NCI-H2081 treated with DMSO at 0.1 percent for 48 hours (cell line): ENCODE measurements around the gene TNFRSF1A.
"Not testable (repeated sequence)": the region's sequence is repeated elsewhere in the genome, so short reads cannot be mapped to it uniquely, and the experiment has no call there.

Experiments used
- DNase-seq: peaks from one replicate; lab custom pipeline; 2025; lab: John Stamatoyannopoulos, UW

TNFRSF1A gene

DNA sequence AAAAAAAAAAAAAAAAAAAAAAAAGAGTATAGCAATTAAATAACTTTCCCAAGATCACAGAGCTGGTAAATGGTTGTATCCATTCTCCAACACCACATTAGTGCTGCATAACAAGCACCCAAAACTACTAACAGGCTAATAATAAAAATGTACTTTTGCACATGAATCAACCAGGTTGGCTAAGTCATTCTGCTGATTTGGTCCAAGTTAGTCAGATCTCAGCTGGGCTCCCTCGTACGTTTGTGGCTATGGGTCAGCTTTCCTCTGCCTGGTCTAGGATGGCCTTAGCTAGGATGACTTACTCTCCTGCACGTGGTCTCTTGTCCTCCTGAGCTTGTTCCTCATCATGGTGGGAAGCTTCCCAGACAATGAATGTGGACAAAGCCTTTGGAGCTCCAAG lies 39.3 kb downstream of the TNFRSF1A start:
- DNase-seq, result no peak

DNA sequence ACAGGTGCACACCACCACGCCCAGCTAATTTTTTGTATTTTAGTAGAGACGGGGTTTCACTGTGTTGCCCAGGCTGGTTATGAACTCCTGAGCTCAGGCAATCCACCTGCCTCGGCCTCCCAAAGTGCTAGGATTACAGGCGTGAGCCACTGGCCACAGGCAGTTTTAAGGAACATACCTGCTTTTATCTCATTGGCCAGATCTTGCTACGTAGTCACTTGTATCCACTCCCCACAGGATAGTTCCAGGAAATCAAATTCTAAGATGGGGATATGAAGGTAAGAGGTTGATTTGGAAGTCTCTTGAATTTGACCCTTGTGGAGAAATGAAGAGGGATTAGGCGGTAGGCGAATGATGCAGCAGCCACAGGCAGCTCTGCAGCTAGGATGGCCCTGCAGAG lies 40.2 kb downstream of the TNFRSF1A start:
- no peak for DNase-seq

DNA sequence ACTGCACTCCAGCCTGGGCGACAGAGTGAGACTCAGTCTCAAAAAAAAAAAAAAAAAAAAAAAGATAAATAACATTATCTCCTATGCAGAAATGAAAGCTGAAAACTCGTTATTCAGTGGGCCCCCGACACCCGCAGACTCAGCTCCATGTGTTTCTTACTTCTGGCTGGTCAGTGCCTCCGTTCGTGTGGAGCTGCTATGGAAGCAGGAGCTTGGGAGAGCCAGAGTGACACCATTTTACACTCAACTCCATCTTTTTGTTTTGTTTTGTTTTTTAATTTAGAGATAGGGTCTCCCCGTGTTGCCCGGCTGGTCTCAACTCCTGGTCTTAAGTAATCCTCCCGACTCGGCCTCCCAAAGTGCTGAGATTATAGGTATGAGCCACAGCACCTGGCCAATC lies 44.7 kb downstream of the TNFRSF1A start:
- DNase-seq, result no peak

DNA sequence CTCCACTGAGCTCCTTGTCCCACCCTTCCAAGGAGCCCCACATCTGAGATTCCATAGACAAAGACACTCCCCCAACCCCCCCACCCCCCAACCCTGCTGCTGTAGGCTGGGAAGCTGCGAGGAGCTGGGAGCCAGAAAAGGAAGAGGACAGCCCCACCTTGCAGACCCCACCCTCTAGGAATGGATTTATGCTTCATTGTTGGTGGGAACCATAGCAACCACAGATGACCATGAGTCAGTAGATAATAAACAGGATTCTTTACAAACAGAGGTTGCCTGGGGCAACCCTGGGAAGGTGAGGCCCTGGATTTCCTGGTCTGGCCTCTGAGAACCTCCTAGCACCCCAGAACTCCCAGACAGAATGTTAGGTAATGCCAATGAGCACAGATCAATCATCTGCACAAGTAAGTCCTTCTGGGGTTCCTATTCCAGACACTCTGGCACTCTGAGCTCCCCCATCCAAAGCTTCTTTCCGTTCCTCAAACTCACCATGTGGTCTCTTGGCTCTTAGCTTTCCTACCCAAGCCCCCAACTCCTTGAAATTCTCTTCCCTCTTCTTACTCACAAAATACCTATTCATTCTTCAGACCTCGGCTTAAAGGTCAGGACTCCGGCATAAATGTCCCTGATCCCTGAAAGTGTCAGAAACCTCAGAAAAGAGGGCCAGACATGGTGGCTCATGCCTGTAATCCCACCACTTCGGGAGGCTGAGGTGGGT lies 46.6 kb downstream of the TNFRSF1A start:
- DNase-seq, result no peak

DNA sequence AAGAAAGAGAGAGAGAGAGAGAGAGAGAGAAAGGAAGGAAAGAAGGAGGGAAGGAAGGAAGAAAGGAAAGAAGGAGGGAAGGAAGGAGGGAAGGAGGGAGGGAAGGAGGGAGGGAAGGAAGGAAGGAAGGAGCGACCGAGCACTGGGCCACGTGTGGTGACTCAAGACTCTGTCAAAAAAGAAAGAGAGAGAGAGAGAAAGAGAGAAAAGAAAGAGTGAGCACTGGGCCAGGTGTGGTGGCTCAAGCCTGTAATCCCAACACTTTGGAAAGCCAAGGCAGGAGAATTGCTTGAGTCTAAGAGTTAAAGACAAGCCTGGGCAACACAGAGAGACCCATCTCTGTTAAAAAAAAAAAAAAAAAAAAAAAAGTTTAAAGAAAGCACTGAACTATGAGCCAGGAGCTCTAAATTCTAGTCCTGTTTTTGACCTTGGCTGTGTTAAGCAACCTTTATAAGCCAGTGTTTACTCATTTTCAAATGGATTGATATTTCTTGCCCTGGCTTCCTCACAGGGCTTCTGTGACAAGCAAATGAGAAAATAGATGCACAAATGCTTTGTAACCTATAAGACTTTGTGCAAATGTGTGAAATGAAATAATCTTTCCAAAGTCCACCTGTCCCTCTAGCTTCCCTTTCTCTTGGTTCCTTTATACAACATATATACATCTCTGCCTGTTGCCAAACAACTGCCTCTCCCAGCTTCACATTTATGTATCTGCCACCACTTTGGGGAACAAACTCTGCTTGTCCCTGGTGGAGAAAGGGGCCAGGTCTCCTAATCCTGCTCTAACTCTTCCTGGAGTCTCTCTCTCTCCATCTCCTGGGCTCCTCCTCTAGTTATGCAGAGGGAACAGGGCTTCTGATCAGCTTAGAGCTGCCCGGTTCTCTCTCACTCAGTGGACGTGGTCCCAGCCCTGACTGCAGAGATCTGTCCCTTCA lies 47.5 kb downstream of the TNFRSF1A start:
- no peak for DNase-seq

DNA sequence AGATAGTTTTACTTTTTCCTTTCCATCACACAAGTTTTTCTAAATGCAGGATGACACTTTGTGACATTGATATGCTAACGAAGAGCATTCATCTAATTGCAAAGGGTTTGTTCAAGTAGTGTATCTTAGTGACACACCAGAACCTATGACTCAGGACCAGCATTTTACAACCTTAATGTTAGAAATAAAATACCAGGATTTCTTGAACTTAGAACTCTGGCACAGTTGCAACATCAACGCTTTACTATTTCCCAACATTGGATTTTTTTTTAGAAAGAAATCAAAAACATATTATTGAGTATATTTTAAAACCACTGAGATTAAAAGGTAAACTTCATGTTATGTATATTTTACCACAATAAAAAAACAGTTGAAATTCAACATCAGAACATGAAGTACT lies 49.3 kb downstream of the TNFRSF1A start:
- DNase-seq, result no peak

DNA sequence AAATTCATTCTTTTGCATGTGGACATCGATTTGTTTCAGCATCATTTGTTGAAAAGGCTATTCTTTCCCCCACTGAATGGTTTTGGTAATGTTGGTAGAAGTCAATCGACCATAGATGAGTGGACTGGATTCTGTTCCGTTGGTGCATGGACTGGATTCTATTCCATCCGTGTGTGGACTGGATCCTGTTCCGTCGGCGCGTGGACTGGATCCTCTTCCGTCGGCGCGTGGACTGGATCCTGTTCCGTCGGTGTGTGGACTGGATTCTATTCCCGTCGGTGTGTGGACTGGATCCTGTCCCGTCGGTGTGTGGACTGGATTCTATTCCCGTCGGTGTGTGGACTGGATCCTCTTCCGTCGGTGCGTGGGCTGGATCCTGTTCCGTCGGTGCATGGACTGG lies 52.0 kb downstream of the TNFRSF1A start:
- DNase-seq, result not testable (repeated sequence)

DNA sequence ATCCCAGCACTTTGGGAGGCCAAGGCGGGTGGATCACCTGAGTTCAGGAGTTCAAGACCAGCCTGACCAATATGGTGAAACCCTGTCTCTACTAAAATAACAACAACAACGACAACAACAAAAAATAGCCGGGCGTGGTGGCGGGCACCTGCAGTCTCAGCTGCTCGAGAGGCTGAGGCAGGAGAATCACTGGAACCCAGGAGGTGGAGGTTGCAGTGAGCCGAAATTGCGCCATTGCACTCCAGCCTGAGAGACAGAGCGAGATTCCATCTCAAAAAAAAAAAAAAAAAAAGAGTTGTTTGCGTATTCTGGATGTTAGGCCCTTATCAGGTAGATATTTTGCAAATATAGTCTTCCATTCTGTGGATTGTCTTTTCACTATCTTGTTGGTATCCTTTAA lies 52.8 kb downstream of the TNFRSF1A start:
- not testable (repeated sequence) for DNase-seq

DNA sequence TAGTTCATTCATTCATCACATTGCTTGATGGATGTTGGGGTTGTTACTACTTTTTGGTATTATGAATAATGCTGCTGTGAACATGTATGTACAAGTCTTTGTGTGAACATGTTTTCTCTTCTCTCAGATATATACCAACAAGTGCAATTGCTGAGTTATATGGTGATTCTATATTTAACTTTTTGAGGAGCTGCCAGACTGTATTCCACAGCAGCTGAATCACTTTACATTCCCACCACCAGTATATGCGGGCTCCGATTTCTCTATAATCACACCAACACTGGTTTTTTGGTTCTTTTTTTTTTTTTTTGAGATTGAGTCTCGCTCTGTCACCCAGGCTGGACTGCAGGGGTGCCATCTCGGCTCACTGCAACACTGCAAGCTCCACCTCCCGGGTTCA lies 53.6 kb downstream of the TNFRSF1A start:
- DNase-seq, result no peak

DNA sequence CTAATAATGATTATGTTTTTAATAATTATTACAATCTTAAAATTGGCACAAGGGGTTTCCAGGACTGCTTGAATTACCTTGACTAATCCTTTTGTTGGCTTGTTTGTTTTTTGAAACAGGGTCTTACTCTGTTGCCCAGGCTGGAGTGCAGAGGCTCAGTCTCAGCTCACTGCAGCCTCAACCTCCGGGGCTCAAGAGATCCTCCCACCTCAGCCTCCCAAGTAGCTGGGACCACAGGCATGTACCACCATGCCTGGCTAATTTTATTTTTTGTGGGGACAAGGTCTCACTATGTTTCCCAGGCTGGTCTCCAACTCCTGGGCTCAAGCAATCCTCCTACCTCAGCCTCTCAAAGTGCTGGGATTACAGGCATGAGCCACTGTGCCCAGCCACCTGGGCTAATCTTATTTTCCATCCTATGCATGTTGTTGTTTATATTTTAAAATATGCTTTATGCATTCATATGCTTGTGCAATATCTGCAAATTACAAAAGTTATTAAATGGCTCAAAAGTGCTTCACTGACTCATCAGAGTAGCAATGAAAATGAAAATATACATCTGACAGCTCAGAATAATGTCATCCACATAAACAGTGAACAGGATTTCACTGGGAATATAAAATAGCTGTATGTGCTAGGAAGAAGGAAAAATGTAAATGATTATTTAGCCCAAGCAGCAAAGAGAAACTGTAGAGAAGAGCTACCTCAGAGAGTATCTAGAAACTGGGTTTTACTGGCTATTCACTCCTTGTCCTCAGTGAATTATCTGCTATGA lies 56.2 kb downstream of the TNFRSF1A start:
- no peak for DNase-seq

DNA sequence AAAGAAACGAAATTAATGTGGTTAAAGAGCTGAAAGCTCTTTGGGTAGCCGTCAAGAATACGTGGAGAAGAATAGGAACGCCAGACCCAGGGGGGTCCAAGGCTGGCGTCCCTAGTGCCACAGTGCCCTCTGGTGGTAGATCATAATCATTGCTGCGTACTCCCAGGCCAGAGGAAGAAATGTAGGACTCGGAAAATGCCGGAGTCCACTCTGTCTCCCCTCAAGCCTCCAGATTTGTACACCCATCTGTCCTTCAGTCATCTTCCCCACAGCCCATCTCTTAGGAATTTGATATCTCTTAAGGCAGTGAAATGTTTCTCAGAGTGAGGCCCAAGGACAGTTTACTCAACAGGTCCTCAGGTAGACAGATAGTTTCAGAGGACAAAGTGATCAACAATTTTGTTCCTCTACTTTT lies 56.8 kb downstream of the TNFRSF1A start:
- DNase-seq, result no peak

DNA sequence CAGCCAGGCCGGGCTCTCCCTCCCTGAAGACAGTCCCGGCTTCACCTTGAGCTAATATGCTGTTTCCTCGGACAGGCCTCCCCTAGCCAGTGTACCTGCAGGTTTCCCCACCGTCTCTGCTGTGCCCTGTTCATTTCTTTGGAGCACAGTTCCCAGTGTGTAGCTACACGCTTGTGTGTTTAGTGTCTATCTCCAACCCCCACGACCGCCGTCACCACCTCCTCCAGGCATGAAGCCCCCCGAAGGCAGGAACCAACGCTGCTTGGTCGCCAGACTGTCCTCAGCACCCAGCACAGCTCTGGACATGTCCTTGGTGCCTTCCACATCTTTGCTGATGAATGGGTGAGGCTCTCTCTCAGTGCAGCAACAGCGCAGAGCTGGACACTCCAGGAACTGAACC lies 57.6 kb downstream of the TNFRSF1A start:
- DNase-seq, result no peak

DNA sequence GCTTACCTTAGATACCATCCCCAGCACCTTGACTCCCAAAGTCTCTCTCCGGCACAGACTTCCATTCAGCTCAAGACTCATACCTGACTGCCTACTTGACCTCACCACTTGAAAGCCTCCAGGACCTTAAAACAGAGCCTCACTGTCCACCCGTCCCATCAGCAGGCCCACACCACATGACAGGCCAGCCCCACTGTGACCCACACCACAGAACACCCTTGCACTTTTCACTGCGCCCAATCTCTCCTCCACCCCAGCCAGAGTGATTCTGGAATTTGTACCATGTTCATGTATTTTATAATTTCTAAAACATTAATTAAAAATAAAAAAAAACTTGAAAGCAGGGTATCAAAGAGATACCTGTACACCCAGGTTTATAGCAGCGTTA lies 59.4 kb downstream of the TNFRSF1A start:
- DNase-seq, result no peak

DNA sequence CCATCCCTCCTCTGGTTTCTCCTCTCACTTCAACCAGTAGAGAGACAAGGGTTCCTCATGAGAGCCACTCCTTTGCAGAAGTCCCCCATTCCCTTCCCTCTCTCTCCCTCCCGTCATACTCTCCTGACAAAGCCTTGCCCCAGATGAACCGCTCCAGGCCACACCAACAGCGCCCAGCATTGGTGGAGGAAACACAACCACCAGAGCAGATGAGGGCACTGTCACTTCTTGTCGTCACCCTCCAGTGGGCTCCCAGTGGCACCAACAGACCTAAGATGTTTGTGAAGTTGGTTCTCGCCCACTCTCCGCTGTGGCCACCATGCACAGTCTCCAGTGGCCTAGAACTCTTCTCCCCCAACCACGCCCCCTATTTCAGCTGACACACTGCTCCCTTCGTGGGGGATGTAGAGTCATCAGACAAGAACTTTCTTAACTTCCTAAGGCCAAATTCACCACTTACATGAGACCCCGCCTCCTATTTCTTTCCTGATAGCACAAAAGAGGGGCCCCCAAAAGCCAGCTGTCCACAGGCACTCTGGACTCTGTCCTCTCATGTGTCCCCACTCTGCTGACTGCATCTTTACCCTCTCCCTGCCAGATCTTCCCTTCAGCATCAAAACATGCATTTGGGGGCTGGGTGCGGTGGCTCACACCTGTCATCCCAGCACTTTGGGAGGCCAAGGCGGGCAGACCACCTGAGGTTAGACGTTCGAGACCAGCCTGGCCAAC lies 60.6 kb downstream of the TNFRSF1A start:
- DNase-seq, result no peak

DNA sequence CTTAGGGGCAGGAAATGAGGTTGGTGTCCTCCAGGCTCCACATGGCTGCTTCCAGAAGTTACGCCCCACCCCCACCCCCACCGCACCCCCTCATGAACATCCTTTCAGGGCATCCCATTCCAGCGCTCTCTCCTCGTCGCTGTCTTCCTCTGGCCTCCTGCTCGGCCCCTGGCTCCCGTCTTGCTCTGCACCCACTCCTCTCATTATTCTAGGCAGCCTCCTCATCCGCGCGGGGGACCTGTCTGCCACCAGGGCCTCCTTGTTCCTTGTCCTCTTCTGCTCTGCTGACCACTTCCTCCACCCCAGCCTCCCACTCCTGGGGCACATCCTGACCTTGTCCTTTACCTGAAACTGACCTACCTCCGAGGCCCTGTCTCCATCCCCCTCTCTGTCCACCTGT lies 61.2 kb downstream of the TNFRSF1A start:
- DNase-seq, result no peak

DNA sequence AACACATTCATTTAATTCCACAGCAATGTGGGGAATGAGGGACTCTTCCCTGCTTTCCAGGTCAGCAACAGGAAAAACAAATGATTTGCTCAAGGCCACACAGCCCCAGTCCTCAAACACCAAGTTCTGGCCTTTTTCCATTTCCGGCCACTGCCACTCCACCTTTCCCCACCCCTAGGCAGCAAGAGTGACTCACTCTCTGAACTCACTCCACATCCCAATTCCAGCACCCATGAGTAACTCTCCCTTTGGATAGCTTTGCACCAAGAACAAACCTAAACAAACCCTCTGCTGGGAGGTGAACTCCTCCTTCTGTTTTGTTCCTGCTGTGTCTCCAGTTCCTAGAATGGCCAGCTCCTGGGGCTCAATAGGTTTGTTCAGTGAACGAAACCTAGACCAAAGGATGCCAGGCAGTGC lies 61.8 kb downstream of the TNFRSF1A start:
- DNase-seq, result no peak

DNA sequence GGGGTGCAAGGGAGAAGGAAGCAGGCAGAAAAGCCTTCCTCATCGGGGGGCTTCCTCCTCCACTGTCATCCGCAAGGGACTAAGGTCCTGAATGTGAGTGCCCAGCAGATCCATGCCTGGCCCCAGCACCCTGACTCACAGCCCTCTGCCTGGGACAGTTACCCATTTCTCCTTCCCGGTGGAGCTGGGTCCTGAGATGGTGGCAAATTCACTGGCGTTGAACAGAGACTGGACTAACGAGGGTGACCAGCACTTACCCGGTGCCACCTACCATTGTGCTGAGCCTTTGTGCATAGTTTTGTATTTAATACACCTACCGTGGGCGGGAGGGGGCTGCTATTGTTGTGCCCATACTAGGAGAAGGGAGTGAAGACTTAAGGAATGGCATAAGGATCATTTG lies 62.2 kb downstream of the TNFRSF1A start:
- DNase-seq, result no peak

DNA sequence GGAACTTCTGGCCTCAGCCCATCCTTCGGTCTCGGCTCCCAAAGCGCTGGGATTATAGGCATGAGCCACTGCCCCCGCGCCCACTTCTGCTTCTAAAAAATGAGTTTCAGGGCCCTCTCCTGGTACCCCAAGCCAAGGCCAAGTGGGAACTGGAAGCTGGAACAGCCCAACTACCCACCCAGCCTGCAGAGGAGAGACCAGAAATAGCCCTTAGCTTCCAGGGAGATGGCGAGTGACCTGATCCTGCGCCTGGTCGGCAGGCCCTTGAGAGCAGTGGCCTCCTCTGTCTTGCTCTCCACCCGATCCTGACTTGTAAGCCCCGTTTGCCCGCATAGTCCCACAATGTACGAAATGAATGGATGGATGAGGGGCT lies 62.6 kb downstream of the TNFRSF1A start:
- DNase-seq, result no peak
